Measurements from ENCODE around the gene CSNK1A1.
A peak's percentile ranks its signal among the peaks of the same experiment; 100 is the strongest.
"Not testable (repeated sequence)": the region's sequence is repeated elsewhere in the genome, so short reads cannot be mapped to it uniquely, and the experiment has no call there.

The CSNK1A1 gene

DNA sequence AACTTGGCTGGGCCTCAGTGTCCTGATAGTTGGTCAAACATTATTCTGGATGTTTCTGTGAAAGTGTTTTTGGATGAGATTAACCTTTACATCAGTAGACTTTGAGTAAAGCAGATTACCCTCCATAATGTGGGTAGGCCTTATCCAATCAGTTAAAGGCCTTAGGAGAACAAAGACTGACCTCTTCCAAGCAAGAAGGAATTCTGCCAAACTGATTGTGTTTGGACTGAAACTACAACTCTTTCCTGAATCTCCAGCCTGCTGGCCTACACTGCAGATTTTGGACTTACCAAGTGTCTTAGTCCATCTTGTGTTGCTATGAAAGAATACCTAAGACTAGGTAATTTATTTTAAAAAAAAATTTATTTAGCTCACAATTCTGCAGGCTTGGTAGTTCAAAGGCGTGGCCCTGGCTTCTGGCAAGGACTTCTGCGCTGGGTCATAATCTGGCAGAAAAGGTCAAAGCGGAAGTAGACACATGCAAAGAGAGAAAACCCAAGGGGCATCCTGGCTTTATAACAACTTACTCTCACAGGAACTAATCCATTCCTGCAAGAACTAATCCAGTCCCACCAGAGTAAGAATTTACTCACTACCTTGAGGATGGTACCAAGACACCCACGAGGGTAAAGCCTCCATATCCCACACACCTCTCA, 21.5 kb upstream of the CSNK1A1 start:
- no peak for DNase-seq (ENCODE audit: low read depth in 2 of 2)

DNA sequence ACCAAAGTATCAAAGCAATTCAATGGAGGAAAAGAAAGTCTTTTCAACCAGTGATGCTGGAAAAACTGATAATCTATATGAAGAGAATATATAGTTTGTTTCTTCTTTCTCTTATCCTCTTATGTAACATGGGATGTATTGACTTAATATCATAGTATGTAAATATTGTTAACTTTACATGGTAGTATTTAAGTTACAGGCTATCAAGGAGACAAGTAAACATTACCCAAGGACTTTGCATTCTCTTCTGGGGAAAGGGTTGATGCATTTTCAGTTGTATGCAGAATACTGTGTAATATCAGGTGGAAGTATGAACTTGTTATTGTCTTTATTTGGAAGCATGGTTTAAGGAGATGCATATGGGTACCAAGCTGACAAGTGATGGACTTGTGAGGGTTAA, 20.9 kb upstream of the CSNK1A1 start:
- no peak for DNase-seq (ENCODE audit: low read depth in 2 of 2)

DNA sequence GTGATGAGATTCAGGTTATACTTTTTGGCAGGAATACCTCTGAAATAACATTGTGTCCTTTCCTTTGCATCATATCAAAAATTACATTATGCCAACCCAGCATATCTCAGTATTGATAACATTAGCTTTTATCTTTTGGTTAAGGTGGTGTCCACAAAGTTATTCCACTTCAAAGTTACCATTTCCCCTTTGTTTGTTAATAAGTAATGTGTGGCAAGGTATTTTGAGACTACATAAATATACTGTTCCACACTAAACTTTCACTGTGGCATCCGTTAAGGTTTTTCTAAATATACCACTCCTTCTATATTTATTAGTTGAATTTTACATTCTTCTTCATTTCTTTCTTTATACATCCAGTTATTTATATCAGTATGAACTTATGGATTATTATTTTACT, 16.0 kb upstream of the CSNK1A1 start:
- DNase-seq (ENCODE audit: low read depth in 2 of 2), result no peak

DNA sequence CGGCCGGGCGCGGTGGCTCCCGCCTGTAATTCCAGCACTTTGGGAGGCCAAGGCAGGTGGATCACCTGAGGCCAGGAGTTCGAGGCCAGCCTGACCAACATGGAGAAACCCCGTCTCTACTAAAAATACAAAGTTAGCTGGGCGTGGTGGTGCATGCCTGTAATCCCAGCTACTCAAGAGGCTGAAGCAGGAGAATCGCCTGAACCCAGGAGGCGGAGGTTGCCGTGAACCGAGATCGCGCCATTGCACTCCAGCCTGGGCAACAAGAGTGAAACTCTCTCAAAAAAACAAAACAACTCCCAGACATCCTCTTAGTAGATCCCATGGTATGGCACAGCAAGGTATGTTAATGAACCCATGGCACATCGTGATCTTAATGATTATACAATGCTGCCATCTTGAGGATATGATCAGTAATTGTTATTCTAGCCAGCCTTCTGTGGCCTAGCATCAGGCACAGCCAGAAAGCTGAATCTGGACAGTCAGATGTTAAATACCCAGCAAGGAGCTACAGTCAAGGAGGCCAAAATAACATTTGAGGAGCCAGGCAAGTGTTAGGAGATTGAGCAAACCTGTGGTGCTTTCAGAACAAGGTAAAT, 13.4 kb upstream of the CSNK1A1 start:
- not testable (repeated sequence) for DNase-seq (ENCODE audit: low read depth in 2 of 2)

DNA sequence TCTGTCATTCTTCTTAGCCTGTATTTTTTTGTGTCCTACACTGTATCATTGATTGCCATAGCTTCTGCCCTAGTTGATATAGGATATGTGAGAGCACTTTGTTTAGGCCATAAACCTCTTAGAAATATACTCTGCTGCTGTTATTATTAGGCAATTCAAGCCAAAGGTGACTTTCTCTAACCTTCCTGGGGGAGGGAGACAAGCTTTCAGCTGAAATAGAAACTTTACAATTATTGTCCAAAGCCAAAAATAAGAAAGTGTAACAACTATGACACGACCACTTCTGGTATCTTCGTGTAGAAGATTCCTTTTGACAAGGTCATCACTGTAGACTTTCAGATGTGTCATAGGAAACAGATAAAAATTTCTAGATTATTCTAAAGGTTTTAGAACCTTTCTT, 12.2 kb upstream of the CSNK1A1 start:
- no peak for DNase-seq (ENCODE audit: low read depth in 2 of 2)

DNA sequence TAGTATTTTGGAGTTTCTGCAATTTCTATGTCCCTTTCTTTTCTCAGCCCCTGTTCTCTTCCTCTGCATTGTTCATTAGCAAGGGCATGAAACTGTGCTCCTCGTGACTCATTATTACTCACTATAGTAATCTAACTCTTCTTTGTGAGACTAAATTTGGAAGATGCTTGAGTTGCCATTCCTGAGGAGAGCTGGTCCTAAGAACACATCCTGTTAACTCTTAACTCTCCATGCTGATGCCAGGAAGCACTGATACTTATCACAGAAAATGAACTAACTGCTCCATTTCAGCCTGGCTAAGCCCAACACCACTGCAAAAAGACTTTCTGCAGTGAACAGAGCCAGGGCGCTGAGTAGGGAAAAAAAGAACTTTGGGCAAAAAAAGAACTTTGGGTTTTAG, 10.6 kb upstream of the CSNK1A1 start:
- DNase-seq (ENCODE audit: low read depth in 2 of 2), result no peak

DNA sequence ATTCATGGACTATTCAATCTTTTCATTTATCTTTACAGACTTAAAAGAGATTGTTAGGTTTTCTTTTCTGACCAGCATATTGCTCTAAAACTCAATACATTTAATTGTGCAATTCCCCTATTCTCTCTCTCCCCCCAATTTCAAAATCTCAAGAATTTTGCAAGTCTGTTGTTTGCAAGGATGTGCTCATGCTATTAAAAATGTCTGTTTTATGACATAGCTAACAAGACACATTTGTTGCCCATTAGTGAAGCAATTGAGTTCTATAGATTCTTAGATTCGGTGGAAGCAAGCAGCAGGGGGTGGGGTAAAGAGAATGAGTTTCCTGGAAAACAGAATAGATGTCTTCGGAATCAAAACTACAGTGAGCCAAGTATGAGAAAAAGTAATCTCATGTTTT, 8.5 kb upstream of the CSNK1A1 start:
- DNase-seq (ENCODE audit: low read depth in 2 of 2), result no peak

DNA sequence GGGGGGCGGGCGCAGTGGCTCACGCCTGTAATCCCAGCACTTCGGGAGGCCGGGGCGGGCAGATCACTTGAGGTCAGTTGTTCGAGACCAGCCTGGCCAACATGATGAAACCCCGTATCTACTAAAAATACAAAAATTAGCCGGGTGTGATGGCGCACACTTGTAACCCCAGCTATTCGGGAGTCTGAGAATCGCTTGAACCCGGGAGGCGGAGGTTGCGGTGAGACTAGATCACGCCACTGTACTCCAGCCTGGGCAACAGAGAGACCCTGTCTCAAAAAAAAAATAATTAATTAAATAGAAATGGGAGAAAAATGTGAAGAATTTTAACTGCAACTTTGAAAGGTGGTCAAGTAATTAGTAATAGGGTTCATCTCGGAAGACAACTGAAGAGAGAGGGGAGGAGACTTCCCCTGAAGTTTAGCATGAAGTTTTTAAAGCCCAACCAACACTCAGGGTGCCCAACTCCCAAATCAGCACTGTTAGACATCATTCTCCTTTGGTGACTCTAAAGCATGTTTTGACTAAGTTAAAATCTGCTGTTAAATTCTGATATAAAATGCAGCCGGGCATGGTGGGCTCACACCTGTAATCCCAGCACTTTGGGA, 1.4 kb upstream of the CSNK1A1 start:
- no peak for DNase-seq (ENCODE audit: low read depth in 2 of 2)

DNA sequence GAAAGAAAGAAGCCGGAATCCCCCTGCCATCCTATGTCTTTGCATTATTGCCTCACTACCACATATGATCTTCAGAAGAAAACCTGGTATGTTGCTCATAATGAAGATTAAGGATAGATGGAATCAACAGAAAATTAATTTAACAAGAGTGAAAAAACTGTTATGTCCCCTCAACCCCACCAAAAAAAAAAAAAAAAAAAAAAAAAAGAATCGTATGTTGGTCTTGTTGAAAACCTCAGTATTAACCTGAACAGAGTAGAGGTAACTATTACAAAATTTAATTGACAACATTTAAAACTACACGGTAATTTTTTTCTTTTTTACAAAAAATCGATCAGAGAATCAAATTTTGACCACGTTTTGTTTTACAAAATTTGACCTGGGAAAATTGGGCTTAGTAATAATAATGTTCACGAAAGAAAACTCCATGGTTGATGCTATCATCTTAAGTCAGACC, 827 bp upstream of the CSNK1A1 start:
- no peak for DNase-seq (ENCODE audit: low read depth in 2 of 2)

DNA sequence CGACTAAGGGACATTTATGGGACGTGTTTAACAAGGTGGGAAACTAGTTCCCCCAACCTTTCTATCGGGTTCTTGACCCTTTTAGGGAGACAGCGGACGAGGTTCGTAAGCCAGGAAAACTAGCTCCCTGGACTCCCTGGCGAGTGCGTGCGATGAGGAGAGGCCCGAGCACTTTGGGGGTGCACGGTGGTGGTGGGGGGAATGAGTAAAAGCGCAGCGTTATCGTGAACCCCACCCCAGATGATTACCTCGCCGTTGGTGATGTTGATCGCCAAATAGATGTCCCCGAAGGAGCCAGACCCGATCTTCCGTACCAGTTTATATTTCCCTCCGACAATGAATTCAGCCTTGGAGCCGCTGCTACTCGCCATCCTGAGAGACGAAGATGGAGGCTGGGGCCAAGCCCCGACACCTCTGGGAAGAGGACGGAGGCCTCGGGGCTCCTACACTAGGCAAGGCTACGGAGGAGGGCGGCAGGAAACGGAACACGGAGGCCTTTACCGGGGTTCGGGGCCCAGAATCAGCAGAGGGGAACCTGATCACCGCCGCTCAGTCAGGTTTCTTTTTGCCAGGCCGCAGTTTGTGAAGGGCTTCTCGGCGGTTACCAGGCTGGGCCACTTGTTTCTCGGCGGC, 529 bp downstream of the CSNK1A1 start:
- DNase-seq (ENCODE audit: low read depth in 2 of 2), result no peak

DNA sequence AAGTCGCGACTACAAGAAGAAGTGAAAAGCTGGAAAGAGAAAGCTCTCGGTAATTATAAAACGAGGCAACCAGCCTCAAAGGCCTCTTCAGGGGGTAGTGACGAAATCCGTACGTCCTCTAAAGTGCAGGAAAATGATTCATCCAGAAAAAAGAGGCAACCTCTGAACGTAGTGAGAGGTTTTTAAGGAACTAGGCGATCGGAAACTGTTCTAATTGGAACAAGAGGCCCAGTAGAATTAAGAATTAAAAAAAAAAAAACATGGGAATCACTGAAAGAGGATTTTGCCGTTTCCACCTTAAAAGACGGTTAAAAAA, 1.0 kb downstream of the CSNK1A1 start:
- DNase-seq (ENCODE audit: low read depth in 2 of 2), result no peak

DNA sequence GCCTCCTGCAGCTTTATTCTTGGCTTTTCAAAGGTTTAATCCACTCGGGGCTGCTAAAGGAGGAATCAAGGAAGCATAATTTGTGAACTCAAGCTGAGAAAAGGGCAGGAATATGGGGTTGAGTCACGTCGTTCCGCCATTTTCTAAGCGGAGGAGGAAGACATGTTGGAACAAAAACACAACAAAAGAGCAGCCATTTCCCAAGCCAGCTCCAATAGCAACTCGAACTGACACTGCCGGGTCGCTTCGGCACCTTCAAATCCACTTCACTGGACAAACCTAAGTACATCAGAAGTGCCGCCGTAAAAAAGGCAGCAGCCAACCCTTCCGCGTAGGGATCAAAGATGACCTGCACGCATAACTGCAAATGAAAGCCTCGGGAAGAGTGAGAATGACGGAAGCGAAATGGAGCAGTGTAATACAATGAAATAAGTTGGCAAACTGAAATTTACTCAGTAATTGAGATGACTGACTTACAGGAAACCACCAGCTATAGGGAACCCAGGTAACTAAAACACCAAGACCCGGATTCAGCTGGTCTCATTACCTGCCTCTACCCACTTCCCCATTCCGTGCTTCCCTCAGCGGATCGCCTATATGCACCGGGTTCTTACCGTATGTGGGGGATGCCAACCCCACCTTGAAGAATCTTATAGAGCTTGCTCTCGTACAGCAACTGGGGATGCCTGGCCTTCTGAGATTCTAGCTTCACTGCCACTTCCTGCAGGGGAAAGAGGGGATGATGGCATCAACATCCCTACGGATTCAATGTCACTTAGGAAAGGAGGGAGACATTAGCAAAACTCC, 1.6 kb downstream of the CSNK1A1 start:
- DNase-seq (ENCODE audit: low read depth in 2 of 2), result no peak

DNA sequence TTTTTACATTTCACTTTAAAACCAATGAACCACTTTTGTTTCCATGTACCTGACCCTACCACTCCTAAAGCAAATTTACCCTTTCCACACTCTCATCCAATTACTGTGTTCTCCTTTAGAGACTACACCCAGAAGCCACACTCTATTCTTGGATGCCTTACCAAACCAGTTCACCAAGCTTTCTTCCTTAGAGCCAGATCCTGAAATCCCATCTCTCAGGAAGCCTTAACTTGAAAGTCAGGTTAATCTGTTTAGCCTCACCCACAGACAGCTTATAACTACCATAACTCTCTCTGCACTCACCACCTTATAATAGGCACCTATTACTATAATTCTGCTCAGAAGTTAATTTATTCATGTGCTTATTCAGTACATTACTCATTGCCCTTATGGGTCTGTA, 4.3 kb downstream of the CSNK1A1 start:
- DNase-seq (ENCODE audit: low read depth in 2 of 2), result no peak

DNA sequence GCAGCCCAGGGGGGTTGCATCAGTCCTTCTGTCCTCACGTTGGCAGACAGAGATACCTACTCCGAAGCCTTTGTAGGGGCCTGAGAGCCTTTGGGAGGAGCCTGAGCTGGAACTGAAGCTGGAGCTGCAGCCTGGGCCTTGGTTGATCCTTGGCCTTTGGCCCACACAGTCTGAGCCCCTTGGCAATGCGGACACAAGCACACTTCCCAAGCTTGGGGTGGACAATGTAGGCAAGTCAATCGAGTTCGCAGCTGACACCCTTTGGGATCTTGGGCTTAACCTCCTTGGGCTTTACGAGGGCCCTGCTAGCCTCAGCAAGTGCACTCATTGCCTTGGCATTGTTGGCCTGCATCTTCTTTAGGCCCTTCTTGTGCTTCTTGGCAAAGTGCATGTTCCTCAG, 5.9 kb downstream of the CSNK1A1 start:
- no peak for DNase-seq (ENCODE audit: low read depth in 2 of 2)

DNA sequence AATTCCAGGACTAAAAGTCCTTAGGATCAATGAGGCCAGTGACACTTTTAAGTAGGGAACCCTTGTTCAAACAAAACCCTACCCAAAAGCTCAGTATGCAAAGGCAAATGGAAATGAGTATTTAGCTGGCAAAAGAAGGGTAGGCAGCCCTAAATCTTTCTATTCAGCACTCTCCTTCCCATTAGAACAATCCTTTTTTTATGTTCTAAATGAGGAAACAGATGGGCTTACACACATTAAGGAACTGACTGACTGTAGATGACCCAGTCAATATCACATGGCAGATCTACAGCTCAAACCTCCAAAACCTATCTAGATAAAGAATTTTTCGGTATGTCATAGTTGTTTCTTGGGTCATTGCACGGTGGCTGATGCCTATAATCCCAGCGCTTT, 7.2 kb downstream of the CSNK1A1 start:
- no peak for DNase-seq (ENCODE audit: low read depth in 2 of 2)

DNA sequence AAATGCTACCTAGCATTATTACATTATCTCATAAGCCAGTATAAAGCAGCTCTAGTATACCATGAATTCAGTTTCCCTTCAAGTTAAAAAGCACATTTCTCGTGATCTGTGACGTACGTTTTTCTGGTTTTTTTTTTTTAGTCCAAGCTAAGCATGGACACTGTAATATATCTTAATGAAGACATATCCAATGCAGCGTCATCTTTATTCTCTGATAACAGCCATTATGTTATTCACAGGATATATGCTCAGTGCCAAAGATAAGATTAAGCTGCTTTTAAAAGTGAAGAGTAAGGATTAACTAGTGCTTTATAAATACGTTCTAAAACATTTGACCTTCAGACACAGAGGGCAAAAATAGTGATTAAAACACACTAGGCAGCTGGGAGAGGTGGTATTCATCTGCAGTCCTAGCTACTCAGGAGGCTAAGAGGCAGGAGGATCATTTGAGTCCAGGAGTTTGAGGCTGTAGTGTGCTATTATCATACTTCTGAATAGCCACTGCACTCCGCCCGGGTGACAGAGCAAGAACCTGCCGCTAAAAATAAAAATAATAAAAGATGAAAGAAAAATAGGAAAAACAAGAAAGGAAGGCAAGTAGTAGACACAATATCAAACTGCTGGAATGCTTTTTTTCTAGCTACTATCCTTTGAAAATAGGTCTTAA, 7.7 kb downstream of the CSNK1A1 start:
- DNase-seq (ENCODE audit: low read depth in 2 of 2), result no peak

DNA sequence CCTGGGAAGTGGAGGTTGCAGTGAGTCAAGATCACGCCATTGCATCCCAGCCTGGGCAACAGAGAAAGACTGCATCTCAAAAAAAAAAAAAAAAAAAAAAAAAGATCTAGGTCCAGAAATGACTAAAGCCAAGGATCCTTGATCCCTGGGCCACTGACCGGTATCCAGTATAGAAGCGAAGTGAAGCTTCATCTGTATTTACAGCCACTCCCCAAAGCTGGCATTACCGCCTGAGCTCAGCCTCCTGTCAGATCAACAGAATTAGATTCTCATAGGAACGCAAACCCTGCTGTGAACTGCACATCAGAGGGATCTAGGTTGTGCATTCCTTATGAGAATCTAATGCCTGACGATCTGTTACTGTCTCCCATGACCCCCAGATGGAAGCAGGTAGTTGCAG, 9.3 kb downstream of the CSNK1A1 start:
- no peak for DNase-seq (ENCODE audit: low read depth in 2 of 2)

DNA sequence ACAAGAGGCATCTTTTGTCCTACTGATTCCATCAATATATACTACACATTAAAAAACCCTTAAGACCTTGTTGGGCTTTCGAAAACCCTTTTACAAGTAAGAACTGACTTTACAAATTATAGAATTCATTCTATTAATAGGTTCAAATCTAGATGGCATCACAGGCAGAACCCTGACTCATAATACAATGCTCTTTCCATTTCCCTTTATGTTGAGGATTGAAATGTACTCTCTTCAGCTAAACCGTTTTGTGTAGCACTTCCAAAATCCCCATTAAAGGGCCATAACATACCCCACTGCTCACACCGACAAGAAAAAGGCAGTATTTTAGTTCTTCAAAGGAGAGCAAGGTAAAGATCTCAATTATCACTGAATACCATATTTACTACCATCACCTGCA, 11.2 kb downstream of the CSNK1A1 start:
- DNase-seq (ENCODE audit: low read depth in 2 of 2), result no peak

DNA sequence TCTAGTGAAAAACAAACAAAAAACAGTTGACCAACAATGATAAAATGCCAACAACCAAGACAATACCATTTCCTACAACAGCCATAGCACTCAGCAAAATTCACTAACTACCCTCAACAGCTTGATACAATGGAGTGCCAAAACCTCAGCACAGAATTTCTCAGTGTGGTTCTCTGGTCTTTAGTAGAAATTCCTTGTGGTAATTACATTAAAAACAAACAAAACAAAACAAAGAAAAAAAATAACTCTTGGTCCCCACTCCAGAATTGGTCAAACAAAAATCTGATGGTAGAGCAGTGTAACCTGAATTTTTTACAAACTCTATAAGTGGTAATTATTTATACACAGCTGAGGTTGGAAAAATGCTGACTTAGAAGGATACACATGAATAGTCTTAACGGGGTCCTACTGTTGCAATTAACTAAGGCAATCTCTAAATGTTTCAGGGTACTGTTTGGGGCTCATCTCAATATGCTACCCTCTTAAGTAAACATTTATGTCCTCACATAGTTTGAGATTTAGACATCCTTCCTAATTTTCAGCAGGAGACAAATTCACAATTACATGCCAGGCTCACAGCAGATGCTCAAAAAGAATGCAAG, 13.8 kb downstream of the CSNK1A1 start:
- DNase-seq (ENCODE audit: low read depth in 2 of 2), result no peak

DNA sequence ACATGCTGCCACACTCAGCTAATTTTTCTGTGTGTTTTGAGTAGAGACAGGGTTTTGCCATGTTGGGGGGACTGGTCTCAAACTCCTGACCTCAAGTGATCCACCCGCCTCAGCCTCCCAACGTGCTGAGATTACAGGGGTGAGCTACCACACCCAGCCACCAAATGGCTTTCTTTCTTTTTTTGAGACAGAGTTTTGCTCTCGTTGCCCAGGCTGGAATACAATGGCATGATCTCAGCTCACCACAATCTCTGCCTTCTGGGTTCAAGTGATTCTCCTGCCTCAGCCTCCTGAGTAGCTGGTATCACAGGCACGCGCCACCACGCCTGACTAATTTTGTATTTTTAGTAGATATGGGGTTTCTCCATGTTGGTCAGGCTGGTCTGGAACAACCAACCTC, 15.5 kb downstream of the CSNK1A1 start:
- DNase-seq (ENCODE audit: low read depth in 2 of 2), result peak in 1 of 2 donors; percentile 4

DNA sequence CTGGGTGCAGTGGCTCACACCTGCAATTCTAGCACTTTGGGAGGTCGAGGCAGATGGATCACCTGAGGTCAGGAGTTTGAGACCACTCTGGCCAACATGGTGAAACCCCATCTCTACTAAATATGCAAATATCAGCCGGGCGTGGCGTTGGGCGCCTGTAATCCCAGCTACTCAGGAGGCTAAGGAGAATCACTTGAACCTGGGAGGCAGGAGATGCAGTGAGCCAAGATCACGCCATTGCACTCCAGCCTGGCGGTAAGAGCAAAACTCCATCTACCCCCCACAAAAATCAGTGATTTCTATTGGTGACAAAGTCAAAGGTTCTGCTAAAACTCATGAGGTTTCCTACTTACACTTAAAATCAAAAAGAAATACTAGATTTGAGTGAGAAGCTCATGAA, 18.8 kb downstream of the CSNK1A1 start:
- DNase-seq (ENCODE audit: low read depth in 2 of 2), result no peak

Data from stimulated activated CD8-positive, alpha-beta memory T cell treated with anti-CD3 and anti-CD28 coated beads, Interleukin-15, amount 100 ng/mL, for 48 hours (primary cell).